ENCODE measurements around the gene DOCK11. TPM values are rescaled to one million over a fixed set of nuclear protein-coding genes. Genes with fewer than 3 reads are reported as not detected.

Gene DOCK11
- total RNA-seq, 2 donors from 2014 or later: 5.2 to 7.9 TPM

DNA sequence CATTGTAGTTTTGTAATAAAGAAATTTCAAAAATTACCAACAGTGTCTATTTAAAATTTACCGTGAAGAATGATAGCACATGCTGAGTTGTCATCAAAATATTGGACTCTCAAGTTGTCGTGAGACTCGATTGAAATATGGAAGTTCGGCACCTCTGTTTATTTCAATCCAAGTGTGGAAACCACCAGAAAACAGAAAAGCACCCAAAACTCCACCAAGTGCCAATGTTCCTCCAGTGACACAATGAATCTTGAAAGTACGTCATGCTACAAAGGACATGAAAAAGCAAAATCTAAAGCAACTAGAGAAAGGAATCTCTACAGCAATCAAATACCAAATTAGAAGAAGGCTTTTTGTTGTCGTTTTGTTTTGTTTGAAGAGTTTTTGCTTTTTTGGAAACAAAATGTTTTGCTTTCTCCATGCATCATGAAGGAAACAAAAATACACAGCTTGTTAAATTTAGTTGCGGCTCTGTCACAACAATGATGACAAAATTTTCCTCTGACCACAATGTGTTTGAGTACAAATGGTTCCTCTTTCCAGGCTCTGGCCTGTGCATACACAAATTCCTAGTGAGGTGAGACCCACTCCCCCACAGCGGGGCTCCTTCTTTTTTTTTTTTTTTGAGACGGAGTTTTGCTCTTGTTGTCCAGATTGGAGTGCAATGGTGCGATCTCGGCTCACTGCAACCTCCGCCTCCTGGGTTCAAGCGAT lies 222.2 kb downstream of the DOCK11 start:
- Histone ChIP-seq H3K27ac (no peak overlapping the region), H3K4me1 (no peaks in the 10 kb centered on the region), H3K36me3 (no peaks in the 10 kb centered on the region), H3K9me3 (no peaks in the 10 kb centered on the region), H3K27me3 (no peaks in the 10 kb centered on the region), H3K4me3 (no peak overlapping the region)
- TF ChIP-seq, protein P1, sequence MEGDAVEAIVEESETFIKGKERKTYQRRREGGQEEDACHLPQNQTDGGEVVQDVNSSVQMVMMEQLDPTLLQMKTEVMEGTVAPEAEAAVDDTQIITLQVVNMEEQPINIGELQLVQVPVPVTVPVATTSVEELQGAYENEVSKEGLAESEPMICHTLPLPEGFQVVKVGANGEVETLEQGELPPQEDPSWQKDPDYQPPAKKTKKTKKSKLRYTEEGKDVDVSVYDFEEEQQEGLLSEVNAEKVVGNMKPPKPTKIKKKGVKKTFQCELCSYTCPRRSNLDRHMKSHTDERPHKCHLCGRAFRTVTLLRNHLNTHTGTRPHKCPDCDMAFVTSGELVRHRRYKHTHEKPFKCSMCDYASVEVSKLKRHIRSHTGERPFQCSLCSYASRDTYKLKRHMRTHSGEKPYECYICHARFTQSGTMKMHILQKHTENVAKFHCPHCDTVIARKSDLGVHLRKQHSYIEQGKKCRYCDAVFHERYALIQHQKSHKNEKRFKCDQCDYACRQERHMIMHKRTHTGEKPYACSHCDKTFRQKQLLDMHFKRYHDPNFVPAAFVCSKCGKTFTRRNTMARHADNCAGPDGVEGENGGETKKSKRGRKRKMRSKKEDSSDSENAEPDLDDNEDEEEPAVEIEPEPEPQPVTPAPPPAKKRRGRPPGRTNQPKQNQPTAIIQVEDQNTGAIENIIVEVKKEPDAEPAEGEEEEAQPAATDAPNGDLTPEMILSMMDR (IDR thresholded peaks at IDR 0.05): no peak
- no peak for DNase-seq (ENCODE audit: low spot score)

DNA sequence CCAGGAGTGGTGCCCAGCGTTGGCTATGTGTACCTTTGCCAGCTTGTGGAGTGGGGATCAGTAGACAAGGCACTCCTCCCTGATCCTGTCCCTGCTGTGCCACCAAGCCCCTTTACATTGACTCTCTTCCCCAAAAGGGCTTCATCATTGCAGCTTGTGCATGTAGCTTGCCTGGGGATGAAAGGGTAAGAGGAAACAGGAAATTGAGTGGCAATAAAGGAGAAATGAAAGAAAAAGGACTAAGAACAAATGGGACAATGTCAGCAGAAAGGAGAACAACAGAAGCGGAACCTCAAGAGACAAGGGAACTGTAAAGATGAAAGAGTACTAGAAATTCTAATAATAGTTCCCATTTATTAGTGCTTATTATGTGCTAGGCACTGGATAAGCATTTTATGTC lies 223.1 kb downstream of the DOCK11 start:
- no peak overlapping the region for H3K27ac ChIP-seq
- H3K27me3 ChIP-seq: no peaks in the 10 kb centered on the region
- no peak overlapping the region for H3K4me3 ChIP-seq

DNA sequence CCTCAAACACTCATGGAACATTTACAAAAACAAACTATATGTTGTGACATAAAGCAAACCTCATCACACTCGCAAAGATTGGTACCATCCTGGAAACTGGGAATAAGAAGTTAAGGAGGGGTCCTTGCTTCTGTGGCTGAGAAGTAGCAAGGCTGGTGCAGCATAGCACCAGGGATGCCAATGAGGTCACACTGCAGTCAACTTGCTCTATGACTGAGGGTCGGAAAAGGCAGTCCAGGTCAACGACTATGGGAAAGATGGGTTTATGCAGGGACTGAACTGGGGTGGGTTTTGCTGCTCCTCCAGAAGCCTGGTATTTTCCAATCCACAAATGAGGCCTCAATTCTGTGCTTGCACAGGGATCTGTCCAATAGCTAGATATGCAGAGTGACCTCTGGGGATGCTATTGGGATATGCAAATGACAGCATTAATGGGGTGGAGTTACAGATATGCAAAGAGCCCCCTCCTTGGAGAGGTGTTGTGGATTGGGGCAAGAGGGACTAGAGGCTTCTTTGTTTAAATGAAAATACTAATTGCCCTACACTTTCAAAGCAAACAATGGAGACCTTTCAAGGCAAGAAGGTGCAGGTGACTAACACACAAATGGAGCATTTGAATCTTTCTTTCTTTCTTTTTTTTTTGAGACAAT lies 224.6 kb downstream of the DOCK11 start:
- no peak overlapping the region for H3K27ac ChIP-seq
- H3K27me3 ChIP-seq: no peaks in the 10 kb centered on the region
- DNase-seq (ENCODE audit: low spot score): no peak
- H3K36me3 ChIP-seq: no peaks in the 10 kb centered on the region
- no peaks in the 10 kb centered on the region for H3K9me3 ChIP-seq
- H3K4me3 ChIP-seq: no peak overlapping the region
- H3K4me1 ChIP-seq: no peaks in the 10 kb centered on the region
- TF ChIP-seq, protein P1 (IDR thresholded peaks at IDR 0.05): no peak

More for the DNA sequence above, 223.1 kb downstream of the DOCK11 start:
- no peak for DNase-seq (ENCODE audit: low spot score)
- H3K4me1 ChIP-seq: no peaks in the 10 kb centered on the region
- no peaks in the 10 kb centered on the region for H3K36me3 ChIP-seq
- TF ChIP-seq, protein P1 (IDR thresholded peaks at IDR 0.05): no peak
- no peaks in the 10 kb centered on the region for H3K9me3 ChIP-seq

DNA sequence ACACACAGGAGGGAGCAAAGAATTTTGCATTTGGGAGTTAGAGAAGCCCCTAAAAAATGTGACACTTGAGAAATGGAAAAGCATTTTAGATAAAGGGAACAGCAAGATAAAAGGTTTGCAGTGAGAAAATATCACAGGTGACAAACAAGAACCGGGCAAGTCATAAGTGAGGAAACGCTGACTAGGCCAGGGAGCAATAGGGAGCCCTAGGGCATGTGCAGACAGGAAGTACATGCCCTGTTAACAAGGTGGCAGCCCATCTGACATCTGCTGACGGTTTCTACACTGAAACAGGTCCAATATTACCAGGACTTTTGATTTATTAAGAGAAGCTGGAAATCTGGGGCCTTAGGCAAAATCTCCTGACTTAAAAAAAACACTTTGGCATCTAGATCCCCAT lies 227.8 kb downstream of the DOCK11 start:
- no peak for DNase-seq (ENCODE audit: low spot score)
- H3K27ac ChIP-seq: no peak overlapping the region
- H3K4me3 ChIP-seq: no peak overlapping the region
- no peaks in the 10 kb centered on the region for H3K27me3 ChIP-seq
- H3K4me1 ChIP-seq: no peaks in the 10 kb centered on the region
- no peaks in the 10 kb centered on the region for H3K36me3 ChIP-seq
- H3K9me3 ChIP-seq: no peaks in the 10 kb centered on the region
- TF ChIP-seq, protein P1 (IDR thresholded peaks at IDR 0.05): no peak

DNA sequence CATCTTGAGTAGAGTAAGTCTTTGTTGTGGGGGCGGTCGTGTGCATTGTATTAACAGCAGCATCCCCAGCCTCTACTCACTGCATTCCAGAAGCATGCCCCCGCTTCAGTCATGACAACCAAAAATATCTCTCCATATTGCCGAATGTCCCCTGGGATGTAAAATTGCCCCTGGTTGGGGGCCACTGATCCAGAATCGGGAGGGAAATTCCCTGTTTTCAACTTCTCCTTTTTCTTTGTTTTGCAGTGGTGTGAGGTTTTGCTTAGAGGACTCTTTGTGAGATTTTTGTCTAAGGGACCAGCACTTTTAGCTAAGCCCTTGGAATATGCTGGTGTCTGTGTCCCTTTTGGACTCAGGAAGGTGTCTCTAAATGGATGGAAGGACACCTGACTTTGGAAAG lies 228.8 kb downstream of the DOCK11 start:
- DNase-seq (ENCODE audit: low spot score): no peak
- Histone ChIP-seq H3K27ac (no peak overlapping the region), H3K9me3 (no peaks in the 10 kb centered on the region), H3K4me1 (no peaks in the 10 kb centered on the region), H3K36me3 (no peaks in the 10 kb centered on the region), H3K4me3 (no peak overlapping the region), H3K27me3 (no peaks in the 10 kb centered on the region)
- TF ChIP-seq, protein P1 (IDR thresholded peaks at IDR 0.05): no peak

All from right atrium auricular region (tissue), 2 donors.